Rectal smooth muscle tissue (tissue), 1 donor: ENCODE results near the gene LMO7.

Source experiments
- H3K27ac ChIP-seq: one replicate; pipeline ENCODE4 v1.7.0; 2013; ENCODE audit warnings: low read depth, low read length, inconsistent platforms
- H3K27me3 ChIP-seq: one replicate; pipeline ENCODE4 v1.7.0; 2013; ENCODE audit warnings: low read length; ENCODE audit not compliant: control insufficient read depth, insufficient read depth
- H3K36me3 ChIP-seq: one replicate; pipeline ENCODE4 v1.7.0; 2013; ENCODE audit warnings: low read length; ENCODE audit not compliant: control insufficient read depth, insufficient read depth
- H3K4me1 ChIP-seq: one replicate; pipeline ENCODE4 v1.7.0; 2013; ENCODE audit warnings: low read length; ENCODE audit not compliant: control insufficient read depth, insufficient read depth
- H3K4me3 ChIP-seq: one replicate; pipeline ENCODE4 v1.7.0; 2013; ENCODE audit warnings: low read length
- H3K9ac ChIP-seq: one replicate; pipeline ENCODE4 v1.7.0; 2013; ENCODE audit warnings: low read length

LMO7 gene

DNA sequence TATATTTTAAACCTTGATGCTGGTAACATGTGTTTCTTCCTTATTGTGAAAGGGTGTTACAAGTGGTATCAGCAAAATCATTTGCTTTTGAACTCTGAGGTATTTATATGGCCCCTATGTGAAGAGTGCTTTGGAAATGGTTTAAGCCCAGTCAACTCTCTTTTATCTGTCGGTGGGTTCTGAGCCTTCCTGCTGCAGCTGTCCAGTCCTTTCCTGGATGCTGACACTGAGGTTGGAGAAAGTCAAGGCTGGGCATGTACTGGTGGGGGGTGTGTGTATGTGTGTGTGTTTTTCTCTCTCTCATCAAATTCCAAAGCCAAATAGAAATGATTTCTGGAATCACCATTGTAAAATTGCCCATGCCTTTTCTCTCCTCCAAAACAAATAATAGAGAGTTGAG lies 221.2 kb downstream of the LMO7 start:
- no peaks in the 10 kb centered on the region for H3K4me1 ChIP-seq
- H3K36me3 ChIP-seq = peaks cover 5% of the 10 kb centered on the region
- H3K4me3 ChIP-seq = no peak overlapping the region
- no peaks in the 10 kb centered on the region for H3K27me3 ChIP-seq
- no peak overlapping the region for H3K9ac ChIP-seq
- H3K27ac ChIP-seq = no peak overlapping the region

DNA sequence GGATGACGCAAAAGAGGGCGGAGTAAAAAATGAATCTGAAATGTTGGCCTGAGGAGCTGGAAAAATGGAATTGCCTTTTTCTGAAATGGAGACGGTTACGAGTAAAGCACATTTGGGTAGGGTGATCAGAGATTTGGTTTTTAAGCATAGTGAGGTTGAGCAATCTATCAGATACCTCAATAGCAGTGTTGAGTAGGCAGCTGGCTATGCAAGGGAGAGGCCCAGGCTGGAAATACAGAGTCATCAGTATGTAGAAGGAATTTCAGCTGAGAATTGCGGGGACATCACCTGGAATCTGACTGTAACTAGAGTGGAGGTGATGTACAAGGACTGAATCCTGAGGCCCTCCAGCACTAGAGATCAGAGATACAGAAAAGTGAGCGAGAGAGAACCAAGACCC lies 224.8 kb downstream of the LMO7 start:
- no peaks in the 10 kb centered on the region for H3K27me3 ChIP-seq
- no peak overlapping the region for H3K9ac ChIP-seq
- H3K4me1 ChIP-seq = no peaks in the 10 kb centered on the region
- H3K4me3 ChIP-seq = no peak overlapping the region
- no peaks in the 10 kb centered on the region for H3K36me3 ChIP-seq
- H3K27ac ChIP-seq = no peak overlapping the region

DNA sequence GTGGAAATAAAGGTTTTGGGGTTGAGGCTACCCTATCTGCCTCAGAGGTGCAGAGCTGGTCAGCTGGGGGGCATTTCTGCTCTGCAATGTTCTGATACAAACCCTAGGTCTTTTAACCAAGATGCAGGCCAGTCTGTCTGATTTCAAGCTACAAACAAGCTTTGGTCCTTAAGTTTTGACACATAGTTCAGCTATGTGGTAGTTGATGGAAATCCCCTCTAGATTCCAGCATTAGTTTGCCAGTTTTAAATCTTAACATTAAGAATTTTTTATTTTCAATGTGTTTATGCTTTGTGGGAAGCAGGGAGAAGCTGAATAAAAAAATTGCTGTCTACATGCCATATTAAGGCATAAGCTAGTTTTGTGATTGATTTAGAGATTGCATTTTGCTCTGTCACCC lies 225.7 kb downstream of the LMO7 start:
- Histone ChIP-seq H3K27ac (no peak overlapping the region), H3K4me3 (no peak overlapping the region), H3K36me3 (no peaks in the 10 kb centered on the region), H3K4me1 (no peaks in the 10 kb centered on the region), H3K9ac (no peak overlapping the region), H3K27me3 (no peaks in the 10 kb centered on the region)

DNA sequence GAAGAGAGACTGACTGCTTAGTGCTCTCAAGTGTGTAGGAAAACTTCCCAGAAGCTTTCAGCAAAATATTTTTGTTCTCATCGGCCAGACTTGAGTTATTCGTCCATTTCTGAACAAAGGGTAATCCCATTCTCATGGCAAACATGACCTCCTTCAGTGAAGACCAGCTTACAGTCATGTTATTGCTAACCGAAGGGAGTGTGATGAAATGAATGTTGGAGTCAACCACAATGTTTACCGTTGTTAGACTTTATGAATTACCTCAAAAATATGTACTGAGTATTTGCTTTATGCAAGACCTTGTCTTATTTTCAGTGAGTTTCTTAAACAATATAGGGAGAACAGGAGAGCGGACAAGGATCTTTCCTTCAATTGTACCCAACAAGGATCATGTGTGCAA lies 228.6 kb downstream of the LMO7 start:
- Histone ChIP-seq H3K4me3 (no peak overlapping the region), H3K9ac (no peak overlapping the region), H3K4me1 (no peaks in the 10 kb centered on the region), H3K36me3 (no peaks in the 10 kb centered on the region), H3K27ac (no peak overlapping the region), H3K27me3 (no peaks in the 10 kb centered on the region)

DNA sequence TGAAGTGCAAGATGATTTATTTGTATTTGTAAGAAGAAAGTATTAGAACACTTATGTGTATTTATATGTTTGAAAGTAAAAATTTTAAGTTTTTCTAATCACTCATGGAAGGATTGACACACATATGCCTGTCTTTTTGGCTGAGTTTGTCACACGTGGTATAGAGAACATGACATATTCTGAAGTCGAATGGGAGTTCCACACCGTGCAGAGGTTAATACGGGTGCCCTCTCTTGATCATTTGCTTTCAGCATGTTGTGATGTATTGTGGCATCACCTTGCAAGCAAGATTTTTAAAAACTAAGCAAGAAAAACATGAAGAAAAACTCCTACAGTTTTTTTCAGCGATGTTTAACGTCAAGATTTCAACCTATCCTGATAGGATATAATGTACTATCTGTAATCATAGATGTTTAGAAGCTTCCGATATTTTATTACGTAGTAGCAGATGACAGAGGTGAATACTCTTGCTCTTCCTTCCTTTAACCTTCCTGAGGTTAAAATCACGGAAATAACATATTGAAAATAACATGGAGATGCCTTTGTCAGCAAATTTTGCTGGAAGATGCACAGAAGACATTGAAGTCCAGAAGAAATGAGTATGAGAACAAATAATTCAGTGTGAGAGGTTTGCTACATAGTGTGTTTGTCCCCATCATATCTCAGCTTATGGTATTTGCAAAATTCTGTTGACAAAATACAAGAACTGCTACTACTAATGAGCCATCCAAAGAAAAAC lies 231.4 kb downstream of the LMO7 start:
- Histone ChIP-seq H3K4me3 (no peak overlapping the region), H3K27ac (no peak overlapping the region), H3K27me3 (no peaks in the 10 kb centered on the region), H3K36me3 (no peaks in the 10 kb centered on the region), H3K9ac (no peak overlapping the region), H3K4me1 (no peaks in the 10 kb centered on the region)

DNA sequence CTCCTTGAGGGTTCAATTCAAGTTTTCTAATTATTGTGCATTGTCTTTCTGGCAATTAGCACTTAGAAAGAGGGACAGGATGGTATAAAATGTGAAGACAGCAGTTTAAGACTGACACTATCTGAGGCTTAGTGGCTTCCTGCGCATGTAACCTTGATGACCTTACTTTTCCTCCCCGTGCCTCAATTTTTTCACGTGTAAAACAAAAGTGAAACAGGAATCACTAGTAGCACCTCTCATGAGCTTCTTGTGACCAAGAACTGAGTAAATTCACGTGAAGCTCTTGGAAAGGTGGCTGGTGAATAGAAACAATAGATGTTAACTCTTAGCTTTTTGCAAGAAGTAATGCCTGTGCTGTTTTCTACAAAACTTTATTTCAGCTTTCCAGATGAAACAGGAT lies 233.9 kb downstream of the LMO7 start:
- H3K4me1 ChIP-seq = no peaks in the 10 kb centered on the region
- H3K9ac ChIP-seq = no peak overlapping the region
- no peak overlapping the region for H3K4me3 ChIP-seq
- no peak overlapping the region for H3K27ac ChIP-seq
- H3K27me3 ChIP-seq = no peaks in the 10 kb centered on the region
- H3K36me3 ChIP-seq = no peaks in the 10 kb centered on the region

DNA sequence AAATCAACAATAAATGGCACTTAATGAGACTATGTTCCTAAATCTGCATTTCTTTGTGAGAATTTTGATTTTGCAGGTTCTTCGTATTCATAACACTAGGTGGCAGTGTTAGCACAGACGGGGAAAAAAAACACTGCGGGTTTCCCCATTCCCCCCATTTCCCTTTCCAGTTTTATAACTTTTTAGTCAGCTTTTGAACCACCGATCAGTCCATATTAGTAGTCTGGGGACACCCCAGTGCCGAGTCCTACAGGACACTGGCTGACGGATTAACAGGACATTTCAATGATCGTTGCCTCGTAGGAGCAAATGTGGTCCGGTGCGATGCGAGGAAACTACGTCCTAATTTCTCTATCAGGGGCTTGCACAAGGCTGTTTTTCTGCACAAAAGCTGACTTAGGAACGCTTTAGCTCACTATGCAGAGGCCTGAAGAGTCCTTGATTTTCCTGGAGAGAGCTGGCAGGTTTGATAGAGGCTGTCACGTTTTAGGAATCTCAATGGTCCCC lies 234.3 kb downstream of the LMO7 start:
- peak overlapping the region; percentile 25 for H3K4me3 ChIP-seq
- H3K4me1 ChIP-seq = no peaks in the 10 kb centered on the region
- no peaks in the 10 kb centered on the region for H3K36me3 ChIP-seq
- H3K27me3 ChIP-seq = no peaks in the 10 kb centered on the region
- H3K9ac ChIP-seq = no peak overlapping the region
- no peak overlapping the region for H3K27ac ChIP-seq

DNA sequence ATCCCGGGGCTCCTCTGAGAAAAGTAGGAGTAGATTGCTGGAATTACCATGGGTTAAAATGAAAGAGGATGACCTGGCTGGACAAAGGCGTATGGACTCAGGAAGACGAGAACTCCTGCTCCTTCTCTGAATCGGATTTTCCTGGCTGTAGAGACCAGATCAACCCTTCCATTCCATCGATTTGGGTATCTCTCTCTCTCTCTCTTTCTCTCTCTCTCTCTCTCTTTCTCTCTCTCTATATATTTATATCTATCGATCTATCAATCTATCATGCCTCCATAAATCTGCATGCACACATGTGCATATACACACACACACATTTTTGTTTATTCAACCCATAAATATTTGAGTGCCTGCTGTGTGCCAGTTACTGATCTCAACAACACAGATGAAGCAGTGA lies 234.9 kb downstream of the LMO7 start:
- H3K4me3 ChIP-seq = no peak overlapping the region
- H3K4me1 ChIP-seq = no peaks in the 10 kb centered on the region
- no peaks in the 10 kb centered on the region for H3K27me3 ChIP-seq
- no peak overlapping the region for H3K27ac ChIP-seq
- H3K36me3 ChIP-seq = no peaks in the 10 kb centered on the region
- H3K9ac ChIP-seq = no peak overlapping the region

DNA sequence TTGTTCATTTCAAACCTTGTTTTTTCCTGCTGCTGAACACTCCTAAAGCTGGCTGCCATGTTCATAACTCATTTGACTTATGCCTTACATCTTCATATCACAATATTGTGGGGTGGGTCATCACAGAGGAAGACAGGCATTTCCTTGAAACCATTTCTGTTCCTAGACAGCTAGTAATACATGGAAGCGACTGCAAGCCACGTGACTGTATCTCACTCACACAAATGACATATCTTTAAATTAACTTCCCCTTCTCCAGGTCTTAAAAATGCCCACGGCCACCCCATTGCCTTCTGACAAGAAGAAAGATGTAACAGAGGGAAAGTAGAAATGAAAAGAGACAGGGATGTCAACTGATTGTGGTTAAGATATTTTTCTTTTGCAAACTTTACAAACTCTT lies 236.8 kb downstream of the LMO7 start:
- H3K4me1 ChIP-seq = peaks cover 5% of the 10 kb centered on the region
- no peak overlapping the region for H3K27ac ChIP-seq
- H3K4me3 ChIP-seq = no peak overlapping the region
- no peak overlapping the region for H3K9ac ChIP-seq
- no peaks in the 10 kb centered on the region for H3K36me3 ChIP-seq
- H3K27me3 ChIP-seq = no peaks in the 10 kb centered on the region

DNA sequence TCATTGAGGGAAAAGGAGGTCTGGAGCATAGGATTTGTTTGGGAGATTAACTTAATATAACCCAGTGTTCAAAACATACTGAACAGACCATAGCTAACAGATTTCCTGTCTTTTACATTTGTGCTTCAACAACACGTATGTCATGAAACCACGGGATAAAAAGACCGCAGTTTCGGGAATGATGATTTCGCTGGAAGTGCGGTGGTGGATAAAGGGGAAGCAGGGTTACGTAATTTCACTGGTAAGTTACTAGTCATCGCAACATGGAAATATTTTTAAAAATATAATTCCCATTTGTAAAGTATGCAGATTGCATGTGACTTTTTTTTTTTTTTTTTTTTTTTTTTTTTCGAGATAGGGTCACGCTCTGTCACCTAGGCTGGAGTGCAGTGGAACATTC lies 237.4 kb downstream of the LMO7 start:
- Histone ChIP-seq H3K36me3 (no peaks in the 10 kb centered on the region), H3K9ac (no peak overlapping the region), H3K27ac (no peak overlapping the region), H3K27me3 (no peaks in the 10 kb centered on the region), H3K4me1 (peaks cover 5% of the 10 kb centered on the region), H3K4me3 (no peak overlapping the region)

DNA sequence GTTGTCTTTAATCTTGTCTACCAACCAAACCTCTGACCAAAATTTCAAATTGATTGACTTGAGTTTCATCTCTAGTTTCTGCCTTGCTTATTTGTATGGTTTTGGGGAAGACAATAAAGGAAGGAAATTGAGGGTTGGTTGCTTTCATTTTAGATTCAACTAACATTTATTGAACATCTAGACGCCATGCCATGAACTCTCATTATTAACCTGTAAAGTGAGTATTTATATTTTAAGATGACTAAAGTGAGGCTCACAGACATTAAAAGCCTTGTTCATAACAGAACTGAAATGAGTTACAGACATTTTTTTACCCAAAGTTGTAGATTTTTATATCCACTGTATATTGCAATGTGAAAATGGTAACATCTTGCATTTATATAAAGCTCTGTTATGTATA lies 239.3 kb downstream of the LMO7 start:
- Histone ChIP-seq H3K4me1 (peaks cover 5% of the 10 kb centered on the region), H3K4me3 (no peak overlapping the region), H3K9ac (no peak overlapping the region), H3K36me3 (no peaks in the 10 kb centered on the region), H3K27me3 (no peaks in the 10 kb centered on the region), H3K27ac (no peak overlapping the region)

DNA sequence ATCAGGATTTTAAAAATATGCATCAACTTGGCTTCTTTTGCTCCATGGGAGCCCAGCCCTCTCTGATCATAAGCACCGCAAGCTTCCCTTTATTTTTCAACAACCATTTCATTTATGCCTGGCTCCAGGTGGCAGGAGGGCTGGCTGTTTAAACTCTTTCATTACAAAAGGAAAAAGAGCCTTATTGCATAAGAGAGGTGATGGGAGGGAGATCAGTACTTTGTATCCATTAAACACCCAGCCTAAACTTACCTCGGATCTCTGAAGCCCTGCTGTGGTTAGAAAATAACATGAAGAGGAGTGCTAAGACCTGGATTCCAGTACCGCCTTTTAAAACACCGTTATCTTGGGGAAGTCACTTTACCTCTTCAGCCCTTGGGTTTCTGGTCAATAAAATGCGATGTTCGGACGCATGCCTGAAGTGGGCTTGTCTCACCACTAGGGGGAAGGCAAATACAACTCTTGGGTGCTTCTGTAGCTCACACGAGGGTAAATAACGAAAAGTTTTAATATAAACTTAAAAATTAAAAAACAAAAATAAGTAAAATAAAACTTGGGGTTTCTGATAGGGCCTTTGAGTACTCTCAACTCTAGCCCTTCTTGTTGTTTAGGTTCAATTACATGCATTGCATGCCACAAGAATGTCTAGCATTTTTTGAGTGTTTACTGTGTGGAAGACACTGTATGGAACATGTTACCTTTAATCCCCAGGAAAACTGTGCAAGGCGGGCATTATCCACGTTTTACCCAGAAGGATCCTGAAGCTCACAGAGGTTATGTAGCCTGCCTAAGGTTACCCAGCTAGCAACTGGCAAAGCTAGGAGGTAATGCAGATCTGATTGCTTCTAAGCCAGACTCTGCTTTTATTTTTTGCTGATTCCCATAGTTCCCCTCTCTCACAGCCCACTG lies 240.3 kb downstream of the LMO7 start:
- no peaks in the 10 kb centered on the region for H3K36me3 ChIP-seq
- H3K27ac ChIP-seq = no peak overlapping the region
- H3K27me3 ChIP-seq = no peaks in the 10 kb centered on the region
- no peak overlapping the region for H3K4me3 ChIP-seq
- no peak overlapping the region for H3K9ac ChIP-seq
- peaks cover 5% of the 10 kb centered on the region for H3K4me1 ChIP-seq
